ENCODE data around the gene NEK1. TPM values are rescaled to one million over a fixed set of nuclear protein-coding genes. Genes with fewer than 3 reads are reported as not detected.

The NEK1 gene
- 17.3 TPM for total RNA-seq
- long read RNA-seq, partial matches to known transcripts = 12 of 21 reads
- long read RNA-seq, other reads (novel, unspliced or antisense) = 9 of 21 reads

GRCh38 chr4:169611991-169612870, at the start of gene NEK1:
NEK1 (minus strand) TSS chr4:169612583; CDS start chr4:169602630, 9,953 bp downstream.
- intact Hi-C loops (cut with DNase I) = loop anchor here (2.0 kb wide), 2 partner anchors 147 to 415 kb away; partner anchors contain the start of gene MFAP3L
- peak; percentile 93 for DNase-seq (ENCODE audit: low spot score)

GRCh38 chr4:169661761-169662160, 49.4 kb upstream of the NEK1 start:
- intact Hi-C loops (cut with DNase I) = loop anchor here (5.0 kb wide), 1 partner anchor 56 kb away; no protein-coding TSS in a partner anchor
- DNase-seq (ENCODE audit: low spot score) = no peak

GRCh38 chr4:169660929-169661328, 48.5 kb upstream of the NEK1 start:
- intact Hi-C loops (cut with DNase I) = loop anchor here (1.0 to 5.0 kb wide), 2 partner anchors 41 to 56 kb away; partner anchors contain the start of gene CLCN3

GRCh38 chr4:169659716-169660670, 47.6 kb upstream of the NEK1 start:
- DNase-seq (ENCODE audit: low spot score) = peak; percentile 79
- intact Hi-C loops (cut with DNase I) = loop anchor here (1.0 to 5.0 kb wide), 2 partner anchors 40 to 57 kb away; partner anchors contain the start of gene CLCN3

More at GRCh38 chr4:169660929-169661328, 48.5 kb upstream of the NEK1 start:
- no peak for DNase-seq (ENCODE audit: low spot score)

GRCh38 chr4:169658975-169659715, 46.8 kb upstream of the NEK1 start:
- DNase-seq (ENCODE audit: low spot score) = no peak
- intact Hi-C loops (cut with DNase I) = no loop called here

GRCh38 chr4:169658196-169658595, 45.8 kb upstream of the NEK1 start:
- intact Hi-C loops (cut with DNase I) = no loop called here

GRCh38 chr4:169657470-169658107, 45.2 kb upstream of the NEK1 start:
- intact Hi-C loops (cut with DNase I) = no loop called here
- no peak for DNase-seq (ENCODE audit: low spot score)

More at GRCh38 chr4:169658196-169658595, 45.8 kb upstream of the NEK1 start:
- DNase-seq (ENCODE audit: low spot score) = no peak

- no peak for DNase-seq (ENCODE audit: low spot score)
- intact Hi-C loops (cut with DNase I) = no loop called here
Measured at GRCh38 chr4:169655401-169655800, 43.0 kb upstream of the NEK1 start.

- intact Hi-C loops (cut with DNase I) = no loop called here
Measured at GRCh38 chr4:169652535-169652934, 40.2 kb upstream of the NEK1 start.

GRCh38 chr4:169650227-169650936, 38.0 kb upstream of the NEK1 start:
- no peak for DNase-seq (ENCODE audit: low spot score)
- intact Hi-C loops (cut with DNase I) = no loop called here

More at GRCh38 chr4:169652535-169652934, 40.2 kb upstream of the NEK1 start:
- DNase-seq (ENCODE audit: low spot score) = no peak

GRCh38 chr4:169649545-169650226, 37.3 kb upstream of the NEK1 start:
- DNase-seq (ENCODE audit: low spot score) = no peak
- intact Hi-C loops (cut with DNase I) = no loop called here

- intact Hi-C loops (cut with DNase I) = no loop called here
- DNase-seq (ENCODE audit: low spot score) = no peak
Measured at GRCh38 chr4:169645627-169646026, 33.2 kb upstream of the NEK1 start.

GRCh38 chr4:169644802-169645201, 32.4 kb upstream of the NEK1 start:
- no peak for DNase-seq (ENCODE audit: low spot score)
- intact Hi-C loops (cut with DNase I) = no loop called here

- DNase-seq (ENCODE audit: low spot score) = no peak
- intact Hi-C loops (cut with DNase I) = no loop called here
Measured at GRCh38 chr4:169640261-169640870, 28.0 kb upstream of the NEK1 start.

- no peak for DNase-seq (ENCODE audit: low spot score)
- intact Hi-C loops (cut with DNase I) = no loop called here
Measured at GRCh38 chr4:169634975-169635374, 22.6 kb upstream of the NEK1 start.

- intact Hi-C loops (cut with DNase I) = no loop called here
Measured at GRCh38 chr4:169632896-169633295, 20.5 kb upstream of the NEK1 start.

GRCh38 chr4:169630069-169630468, 17.7 kb upstream of the NEK1 start:
- no peak for DNase-seq (ENCODE audit: low spot score)
- intact Hi-C loops (cut with DNase I) = no loop called here

More at GRCh38 chr4:169632896-169633295, 20.5 kb upstream of the NEK1 start:
- no peak for DNase-seq (ENCODE audit: low spot score)

Data from cardiac septum (tissue), 1 donor.